DND-41 (cell line): Measurements from ENCODE around the gene NGFR.

Source experiments
- CTCF ChIP-seq: IDR thresholded peaks from 2 replicates; pipeline ENCODE4 v1.5.1; 2012; ENCODE audit warnings: borderline replicate concordance, low read length, moderate library complexity, mild to moderate bottlenecking; ENCODE audit not compliant: poor library complexity, severe bottlenecking; ENCODE audit errors: extremely low read depth
- EZH2 ChIP-seq: IDR thresholded peaks from 3 replicates; pipeline ENCODE4 v1.6.1; 2012; ENCODE audit warnings: borderline replicate concordance, low read depth, mild to moderate bottlenecking, moderate library complexity, low read length, inconsistent platforms; ENCODE audit not compliant: severe bottlenecking

GRCh38 chr17:49464049-49464448 lies 31.0 kb upstream of the NGFR start:
- TF ChIP-seq CTCF (no peak), EZH2 (no peak)
